T1000 (cell line): ENCODE results near the gene LRMDA.
A peak's percentile ranks its signal among the peaks of the same experiment; 100 is the strongest.

ENCODE experiments used
- DNase-seq: peaks from one replicate; lab custom pipeline; 2025; ENCODE audit warnings: mixed read lengths; lab: John Stamatoyannopoulos, UW

LRMDA gene

GRCh38 chr10:76303682-76304316 lies 872.4 kb downstream of the LRMDA start:
- DNase-seq: peak; percentile 28

- no peak for DNase-seq
Observed at GRCh38 chr10:76305930-76306615, 874.6 kb downstream of the LRMDA start.

- no peak for DNase-seq
Observed at GRCh38 chr10:76306856-76307255, 875.4 kb downstream of the LRMDA start.

- DNase-seq: no peak
Observed at GRCh38 chr10:76309070-76309469, 877.6 kb downstream of the LRMDA start.

GRCh38 chr10:76309741-76310587 lies 878.5 kb downstream of the LRMDA start:
- no peak for DNase-seq

GRCh38 chr10:76310588-76311080 lies 879.2 kb downstream of the LRMDA start:
- DNase-seq: no peak

- DNase-seq: peak; percentile 6
Observed at GRCh38 chr10:76311752-76312636, 880.6 kb downstream of the LRMDA start.

GRCh38 chr10:76315240-76315639 lies 883.8 kb downstream of the LRMDA start:
- DNase-seq: no peak

GRCh38 chr10:76316234-76316633 lies 884.8 kb downstream of the LRMDA start:
- DNase-seq: no peak

- no peak for DNase-seq
Observed at GRCh38 chr10:76317078-76317477, 885.7 kb downstream of the LRMDA start.

GRCh38 chr10:76318211-76318610 lies 886.8 kb downstream of the LRMDA start:
- DNase-seq: no peak

GRCh38 chr10:76319661-76320060 lies 888.2 kb downstream of the LRMDA start:
- no peak for DNase-seq

GRCh38 chr10:76324283-76324682 lies 892.9 kb downstream of the LRMDA start:
- no peak for DNase-seq

- DNase-seq: no peak
Observed at GRCh38 chr10:76327441-76327840, 896.0 kb downstream of the LRMDA start.

- DNase-seq: no peak
Observed at GRCh38 chr10:76328348-76328747, 896.9 kb downstream of the LRMDA start.

GRCh38 chr10:76329891-76330575 lies 898.6 kb downstream of the LRMDA start:
- no peak for DNase-seq

- no peak for DNase-seq
Observed at GRCh38 chr10:76331742-76332141, 900.3 kb downstream of the LRMDA start.

GRCh38 chr10:76333326-76333725 lies 901.9 kb downstream of the LRMDA start:
- DNase-seq: no peak

GRCh38 chr10:76333796-76334195 lies 902.4 kb downstream of the LRMDA start:
- no peak for DNase-seq

- no peak for DNase-seq
Observed at GRCh38 chr10:76334255-76334654, 902.8 kb downstream of the LRMDA start.
